SK-N-SH treated with all-trans-retinoic acid at 6 μM for 48 hours (cell line): Measurements from ENCODE around the gene DSCAM.

Experiments
- ATAC-seq: fragments of 200-7000 bp; cut with Tn5 transposase; 3 replicates; pipeline ENCODE4 v1.9.1; 2020; ENCODE audit warnings: mild to moderate bottlenecking, moderate library complexity
- ARNTL ChIP-seq: fragments of 450-650 bp; formaldehyde crosslinking; IDR thresholded peaks from 2 replicates; pipeline ENCODE4 v1.5.0; 2020; ENCODE audit warnings: low read depth, mild to moderate bottlenecking, moderate library complexity, borderline replicate concordance
- CSRNP3 ChIP-seq: fragments of 250-450 bp; sonication (Bioruptor Pico); IDR thresholded peaks from 2 replicates; pipeline ENCODE4 v1.5.1; 2021; ENCODE audit warnings: mild to moderate bottlenecking, moderate library complexity
- ESRRG ChIP-seq: fragments of 250-450 bp; sonication (Bioruptor Pico); IDR thresholded peaks from 2 replicates; pipeline ENCODE4 v1.6.1; 2021; ENCODE audit warnings: mild to moderate bottlenecking
- GLIS3 ChIP-seq: fragments of 250-450 bp; sonication (Bioruptor Pico); IDR thresholded peaks from 2 replicates; pipeline ENCODE4 v1.5.0; 2020; ENCODE audit warnings: mild to moderate bottlenecking, moderate library complexity
- OSR1 ChIP-seq: fragments of 250-450 bp; sonication (Bioruptor Pico); IDR thresholded peaks from 2 replicates; pipeline ENCODE4 v1.8.0; 2022; ENCODE audit warnings: moderate library complexity, mild to moderate bottlenecking, inconsistent platforms
- PATZ1 ChIP-seq: fragments of 250-450 bp; sonication (Bioruptor Pico); IDR thresholded peaks from 2 replicates; pipeline ENCODE4 v1.8.0; 2020; ENCODE audit warnings: mild to moderate bottlenecking, moderate library complexity, borderline replicate concordance
- POU6F1 ChIP-seq: fragments of 250-450 bp; sonication (Bioruptor Pico); IDR thresholded peaks from 2 replicates; pipeline ENCODE4 v1.8.0; 2021; ENCODE audit warnings: low read depth, mild to moderate bottlenecking, moderate library complexity, borderline replicate concordance
- PPARA ChIP-seq: fragments of 250-450 bp; sonication (Bioruptor Pico); IDR thresholded peaks from 2 replicates; pipeline ENCODE4 v1.5.0; 2020; ENCODE audit warnings: mild to moderate bottlenecking, borderline replicate concordance
- SNAI2 ChIP-seq: fragments of 250-450 bp; sonication (Bioruptor Pico); IDR thresholded peaks from 2 replicates; pipeline ENCODE4 v1.5.0; 2020; ENCODE audit warnings: mild to moderate bottlenecking, moderate library complexity
- TCF4 ChIP-seq: fragments of 250-450 bp; sonication (Bioruptor Pico); IDR thresholded peaks from 2 replicates; pipeline ENCODE4 v1.8.0; 2021; ENCODE audit warnings: mild to moderate bottlenecking, moderate library complexity, borderline replicate concordance
- TSHZ2 ChIP-seq: fragments of 250-450 bp; sonication (Bioruptor Pico); IDR thresholded peaks from 2 replicates; pipeline ENCODE4 v1.5.0; 2020; ENCODE audit warnings: mild to moderate bottlenecking, moderate library complexity
- ZC3H10 ChIP-seq: fragments of 250-450 bp; sonication (Bioruptor Pico); IDR thresholded peaks from 2 replicates; pipeline ENCODE4 v1.5.1; 2021; ENCODE audit warnings: mild to moderate bottlenecking, moderate library complexity
- ZFP3 ChIP-seq: fragments of 250-450 bp; sonication (Bioruptor Pico); IDR thresholded peaks from 2 replicates; pipeline ENCODE4 v1.5.0; 2020; ENCODE audit warnings: mild to moderate bottlenecking, moderate library complexity
- ZFP30 ChIP-seq: fragments of 450-650 bp; formaldehyde crosslinking; IDR thresholded peaks from 2 replicates; pipeline ENCODE4 v1.5.0; 2022; ENCODE audit warnings: mild to moderate bottlenecking, moderate library complexity
- ZNF565 ChIP-seq: fragments of 450-650 bp; formaldehyde crosslinking; conservative IDR thresholded peaks from 2 replicates; pipeline ENCODE4 v1.5.0; 2020; ENCODE audit warnings: low read depth, mild to moderate bottlenecking, moderate library complexity

DSCAM gene

GRCh38 chr21:40284409-40284808, 562.5 kb downstream of the DSCAM start (continued):
- no peak for TF ChIP-seq POU6F1 (CRISPR knock-in tag)

GRCh38 chr21:40282912-40283886, 563.8 kb downstream of the DSCAM start:
- no peak for TF ChIP-seq SNAI2
- TF ChIP-seq CSRNP3 (CRISPR knock-in tag) = no peak
- no peak for TF ChIP-seq PPARA (CRISPR knock-in tag)
- no peak for TF ChIP-seq TCF4 (CRISPR knock-in tag)
- no peak for TF ChIP-seq OSR1 (CRISPR knock-in tag)
- TF ChIP-seq PATZ1 (CRISPR knock-in tag) = no peak
- TF ChIP-seq ZFP3 (CRISPR knock-in tag) = no peak
- TF ChIP-seq TSHZ2 (CRISPR knock-in tag) = no peak
- no peak for TF ChIP-seq ZC3H10 (CRISPR knock-in tag)
- TF ChIP-seq POU6F1 (CRISPR knock-in tag) = no peak
- no peak for TF ChIP-seq ESRRG (CRISPR knock-in tag)
- TF ChIP-seq ZNF565 (CRISPR knock-in tag) = no peak
- no peak for ATAC-seq

- TF ChIP-seq ESRRG (CRISPR knock-in tag) (no peak), ZC3H10 (CRISPR knock-in tag) (no peak), ARNTL (CRISPR knock-in tag) (no peak), SNAI2 (no peak), POU6F1 (CRISPR knock-in tag) (no peak), GLIS3 (CRISPR knock-in tag) (no peak), TCF4 (CRISPR knock-in tag) (no peak), ZFP30 (no peak)
- ATAC-seq = no peak
These were observed 568.6 kb downstream of the DSCAM start for GRCh38 chr21:40278345-40278744.
